ENCODE data around the gene CHURC1.

The CHURC1 gene

DNA sequence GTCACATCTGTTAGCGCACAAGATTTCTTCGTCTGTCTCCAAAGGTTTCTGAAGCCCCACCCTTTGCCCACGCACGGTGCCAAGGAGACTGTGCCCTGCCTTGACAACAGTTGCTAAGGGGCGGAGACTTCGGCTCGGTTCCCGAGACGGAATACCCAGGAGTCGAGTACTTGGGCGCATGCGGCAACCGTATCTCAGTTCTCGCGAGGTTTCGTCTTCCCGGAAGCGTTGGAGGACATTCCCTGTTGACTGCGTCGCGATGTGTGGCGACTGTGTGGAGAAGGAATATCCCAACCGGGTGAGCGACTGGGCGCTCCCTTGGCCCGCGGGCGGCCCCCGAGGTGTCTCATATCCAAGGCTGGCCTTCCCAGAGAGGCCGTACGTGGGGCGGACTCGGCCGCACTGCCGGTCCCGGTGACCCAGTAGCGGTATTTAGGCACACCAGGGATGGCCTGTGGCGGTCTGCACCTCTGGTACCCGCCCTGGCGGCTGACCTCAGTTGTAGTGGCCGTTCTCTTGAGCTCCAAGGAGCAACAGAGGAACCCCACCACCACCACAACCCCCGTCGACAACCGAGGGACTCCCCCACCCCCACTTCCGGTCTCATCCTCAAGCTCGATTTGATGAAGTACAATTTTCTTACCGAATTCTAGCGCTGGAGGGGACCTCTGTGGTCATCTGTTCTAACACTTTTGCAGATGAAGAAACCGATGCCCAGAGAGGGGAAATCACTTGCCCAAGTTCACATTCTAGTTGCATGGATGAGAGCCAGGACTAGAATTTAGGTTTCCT, at the start of gene CHURC1:
Gene CHURC1, plus strand, starts transcription at position 219 of the 792 bp plus-strand sequence. Its CDS starts 41 bp downstream, at position 260.
- DNase-seq, result peak; percentile 99

- no peak for DNase-seq
These were observed 49.1 kb upstream of the CHURC1 start for GRCh38 chr14:64865109-64865508.

DNA sequence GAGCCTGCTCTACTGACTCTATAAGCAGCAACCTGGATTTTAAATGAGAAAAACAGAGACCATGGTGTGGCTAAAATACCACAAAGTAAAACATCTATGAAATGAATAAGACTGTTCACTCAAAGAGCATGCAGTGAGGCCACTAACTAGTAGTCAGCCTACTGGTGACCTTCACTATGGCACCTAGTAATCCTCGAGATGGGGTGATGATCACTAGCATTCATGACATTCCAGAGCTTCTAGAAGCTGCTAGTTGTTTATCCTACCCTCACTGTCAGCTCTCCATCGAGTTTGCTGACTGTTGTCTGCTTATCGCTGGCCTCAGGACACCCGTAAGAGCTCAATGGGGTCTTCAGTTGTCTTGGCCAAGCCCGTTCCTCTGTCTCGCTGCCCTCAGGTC, 48.3 kb upstream of the CHURC1 start:
- DNase-seq, result no peak

GRCh38 chr14:64867182-64867581, 47.1 kb upstream of the CHURC1 start:
- no peak for DNase-seq

DNA sequence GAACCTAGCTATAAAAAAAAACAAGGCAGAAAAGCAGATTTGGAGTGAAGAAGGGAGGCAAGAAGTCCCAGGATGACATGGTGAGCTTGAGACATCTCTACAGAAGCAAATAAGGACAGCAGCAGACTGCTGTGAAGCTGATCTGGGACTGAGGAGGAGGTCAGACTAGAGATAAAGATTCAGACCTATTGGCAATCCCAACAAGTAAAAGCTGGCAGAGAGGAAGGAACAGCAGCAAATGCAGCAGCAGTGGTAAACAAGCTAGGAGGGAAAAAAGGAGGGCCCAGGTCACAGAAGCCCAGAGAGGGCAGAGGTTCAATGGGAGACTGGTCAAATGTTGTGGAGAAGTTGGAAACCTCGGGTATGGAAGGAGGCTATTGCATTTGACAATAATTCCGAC, 45.9 kb upstream of the CHURC1 start:
- DNase-seq, result no peak

DNA sequence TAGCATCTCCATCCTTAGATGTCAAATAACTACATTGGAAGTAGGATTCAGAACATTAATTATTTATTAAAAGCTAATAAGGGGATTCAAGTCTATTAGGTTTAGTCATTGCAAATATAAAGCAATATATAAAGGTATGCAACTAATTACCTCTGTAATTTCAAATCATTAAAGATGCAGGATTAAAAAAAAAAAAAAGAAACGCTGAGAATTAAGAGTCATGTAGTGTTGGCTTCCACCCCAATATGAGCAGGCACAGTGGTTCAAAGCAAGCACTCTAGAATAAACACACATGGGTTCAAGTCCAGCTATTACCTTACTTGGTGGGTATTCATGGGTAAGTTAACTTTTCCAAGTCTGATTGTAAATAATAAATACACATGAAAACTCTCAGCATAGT, 45.4 kb upstream of the CHURC1 start:
- DNase-seq, result no peak

GRCh38 chr14:64870160-64870559, 44.1 kb upstream of the CHURC1 start:
- no peak for DNase-seq

GRCh38 chr14:64871344-64871743, 42.9 kb upstream of the CHURC1 start:
- DNase-seq, result no peak

DNA sequence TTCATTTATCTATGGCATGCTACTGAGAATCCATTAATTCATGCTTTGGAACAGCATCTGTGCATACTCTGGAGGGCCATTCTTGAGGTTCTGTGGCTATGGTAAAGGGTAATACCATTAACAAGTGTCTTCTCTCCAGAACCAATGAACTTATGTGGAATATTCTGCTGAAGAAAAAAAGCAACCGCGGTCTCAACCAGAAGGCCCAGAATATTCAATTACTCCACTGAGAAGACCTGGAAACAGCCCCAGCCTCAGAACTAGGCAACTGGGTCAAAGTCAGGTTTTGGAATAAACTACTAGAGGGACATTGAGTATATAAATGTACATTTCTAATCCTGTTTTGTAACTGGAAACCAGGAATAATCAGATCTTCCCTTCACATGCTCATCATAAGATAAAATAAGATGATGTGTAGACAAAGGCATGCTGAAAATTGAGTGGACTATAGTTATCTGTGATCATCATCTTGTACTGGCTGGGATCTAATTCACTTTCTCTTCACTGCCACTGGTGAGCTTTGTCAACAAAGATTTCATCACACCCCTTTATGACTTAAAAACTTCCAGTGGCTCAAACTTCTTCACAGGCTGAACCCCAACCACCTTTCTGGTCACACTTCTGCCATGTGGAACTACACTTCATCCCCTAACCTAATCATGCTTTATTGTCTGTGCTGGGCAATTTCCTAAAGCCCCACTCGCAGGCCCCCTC, 40.6 kb upstream of the CHURC1 start:
- no peak for DNase-seq

- no peak for DNase-seq
These were observed 38.9 kb upstream of the CHURC1 start for GRCh38 chr14:64875350-64875749.

GRCh38 chr14:64877846-64878245, 36.4 kb upstream of the CHURC1 start:
- DNase-seq, result no peak

GRCh38 chr14:64878837-64879634, 35.2 kb upstream of the CHURC1 start:
- no peak for DNase-seq

DNA sequence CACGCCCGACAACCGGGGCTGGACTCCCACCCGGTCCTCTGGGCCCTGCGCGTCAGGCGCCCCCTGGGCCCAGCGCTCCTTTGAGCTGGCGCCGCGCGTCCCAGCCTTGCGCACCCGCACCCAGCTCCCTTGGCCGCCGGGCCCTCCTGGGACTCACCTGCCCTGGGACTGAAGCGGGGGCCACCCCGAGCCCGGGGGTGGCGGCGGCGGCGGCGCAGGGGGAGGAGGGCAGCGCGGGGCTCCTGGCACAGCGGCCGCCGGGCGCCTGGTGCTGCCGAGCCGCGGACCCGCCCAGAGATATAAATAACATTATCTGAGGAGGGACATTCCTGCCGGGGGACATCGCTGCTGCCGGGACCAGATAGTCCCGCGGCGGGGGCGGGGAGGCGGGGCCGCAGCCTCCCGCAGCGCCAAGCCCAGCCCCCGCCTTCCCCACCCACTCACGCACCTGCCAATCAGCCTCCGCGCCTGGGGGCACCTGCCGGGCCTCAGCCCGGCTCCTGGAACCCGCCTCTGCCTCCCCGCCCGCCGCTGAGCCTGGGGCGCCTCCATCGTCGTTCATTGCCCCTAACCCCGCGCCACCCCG, 34.5 kb upstream of the CHURC1 start, which contains the start of gene SPTB:
Gene SPTB, minus strand, starts transcription at position 273 of the 586 bp plus-strand sequence. CDS start 56,813 bp downstream, outside the sequence.
- DNase-seq, result peak; percentile 63

DNA sequence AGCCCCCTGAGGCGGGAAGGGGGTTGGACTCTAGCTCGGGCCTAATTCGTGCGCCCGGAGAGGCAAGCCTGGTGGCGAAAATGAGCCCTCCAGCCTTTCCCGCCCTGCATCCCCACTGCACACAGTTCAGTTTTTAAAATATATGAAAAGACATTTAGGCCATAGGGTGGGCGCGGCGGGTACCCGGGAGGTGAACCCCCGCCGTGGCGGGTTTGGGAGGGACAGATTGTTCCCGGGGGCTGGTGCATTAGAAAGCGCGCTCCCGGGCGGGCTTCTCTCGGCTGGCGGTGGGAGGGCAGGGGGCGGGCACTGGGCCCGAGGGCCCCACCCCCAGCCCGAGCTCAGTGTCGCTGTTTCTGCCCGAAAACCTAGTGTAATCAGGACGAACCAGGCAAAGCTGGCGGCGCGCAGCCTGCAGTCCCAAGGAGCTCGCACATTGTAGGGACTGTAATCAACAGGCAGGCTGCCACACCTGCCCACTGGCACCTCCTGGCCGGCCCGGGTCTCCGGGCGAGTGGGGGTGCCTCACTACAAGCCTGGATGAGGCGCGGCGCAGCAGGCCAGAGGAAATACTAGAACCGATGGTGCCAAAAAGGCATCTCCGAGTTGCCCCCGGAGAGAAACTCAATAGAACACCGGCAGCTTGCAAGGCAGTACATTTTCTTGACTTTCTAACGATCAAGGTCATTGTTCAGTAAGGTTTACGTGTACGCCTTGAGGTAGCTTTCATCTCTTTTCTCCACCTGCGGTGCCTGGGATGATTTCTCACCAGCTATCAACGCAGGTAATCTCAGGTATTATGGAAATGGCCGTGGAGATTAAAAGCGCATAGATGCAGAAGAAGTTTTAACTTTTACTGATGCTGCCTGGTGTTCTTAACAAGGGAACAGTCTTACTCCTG, 33.8 kb upstream of the CHURC1 start:
- DNase-seq, result peak; percentile 60

GRCh38 chr14:64885559-64885958, 28.7 kb upstream of the CHURC1 start:
- no peak for DNase-seq

- no peak for DNase-seq
These were observed 24.9 kb upstream of the CHURC1 start for GRCh38 chr14:64889352-64889751.

DNA sequence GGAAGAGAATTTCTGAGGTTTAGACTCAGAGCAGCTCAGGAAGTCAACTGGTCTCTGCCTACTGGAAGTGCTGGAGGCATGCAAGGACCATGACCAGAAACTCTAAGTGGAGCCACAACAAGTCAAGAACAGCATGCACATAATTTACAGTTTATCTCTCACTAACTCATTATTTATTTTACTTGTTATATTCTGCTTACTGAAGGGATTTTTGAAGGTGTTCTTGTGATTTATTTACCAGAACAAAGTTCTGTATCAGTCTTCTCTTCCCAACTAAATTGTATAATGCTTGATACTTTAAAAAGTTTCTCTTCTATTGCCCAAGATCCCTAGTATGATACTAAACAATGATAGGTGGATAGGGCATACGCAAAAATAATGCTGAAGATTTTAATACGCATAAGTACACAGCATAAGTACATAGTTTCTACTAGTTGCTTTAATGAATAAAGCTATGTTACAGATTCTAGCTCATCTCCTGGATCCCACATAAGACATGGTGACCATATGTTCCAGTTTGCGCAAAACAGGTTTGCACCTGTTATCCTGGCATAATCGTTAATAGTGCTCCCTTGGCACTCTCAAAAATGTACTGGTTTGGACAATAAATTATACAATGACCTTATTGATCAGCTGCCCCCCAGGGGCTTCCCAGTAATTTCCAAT, 22.9 kb upstream of the CHURC1 start:
- no peak for DNase-seq

- peak; percentile 74 for DNase-seq
These were observed 22.3 kb upstream of the CHURC1 start for GRCh38 chr14:64891839-64892375.

- no peak for DNase-seq
These were observed 14.3 kb upstream of the CHURC1 start for GRCh38 chr14:64899958-64900357.

DNA sequence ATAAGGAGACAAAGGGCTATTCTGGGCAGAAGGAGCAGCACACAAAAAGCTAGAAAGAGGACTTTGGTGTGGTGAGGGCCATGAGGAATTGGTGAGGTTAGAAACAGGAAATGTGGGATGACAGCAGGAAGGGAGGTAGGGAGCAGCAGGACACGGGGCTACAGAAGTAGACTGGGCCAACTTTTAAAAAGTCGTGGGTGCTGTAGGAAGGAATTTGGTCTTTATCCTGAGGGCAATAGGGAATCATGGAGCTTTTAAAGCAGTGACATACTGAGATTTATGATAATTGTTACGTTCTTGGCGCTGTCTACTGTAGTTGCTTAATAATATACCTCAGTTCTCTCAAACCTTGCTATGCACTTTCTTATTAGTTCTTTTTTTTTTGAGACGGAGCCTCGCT, 8.2 kb upstream of the CHURC1 start:
- no peak for DNase-seq
